ENCODE results near the gene CDKN2B-AS1. TPM values are rescaled to one million over a fixed set of nuclear protein-coding genes. Genes with fewer than 3 reads are reported as not detected.
"Not testable (repeated sequence)": the region's sequence is repeated elsewhere in the genome, so short reads cannot be mapped to it uniquely, and the experiment has no call there.

CDKN2B-AS1 gene
- total RNA-seq (1 to 10 TPM; 3.0 to 3.5 TPM), polyA plus RNA-seq (ENCODE audit: insufficient read depth, low read depth, low replicate concordance) (2.2 TPM)
- long read RNA-seq, donor 1: 0 reads
- long read RNA-seq, donor 2: 0 reads

DNA sequence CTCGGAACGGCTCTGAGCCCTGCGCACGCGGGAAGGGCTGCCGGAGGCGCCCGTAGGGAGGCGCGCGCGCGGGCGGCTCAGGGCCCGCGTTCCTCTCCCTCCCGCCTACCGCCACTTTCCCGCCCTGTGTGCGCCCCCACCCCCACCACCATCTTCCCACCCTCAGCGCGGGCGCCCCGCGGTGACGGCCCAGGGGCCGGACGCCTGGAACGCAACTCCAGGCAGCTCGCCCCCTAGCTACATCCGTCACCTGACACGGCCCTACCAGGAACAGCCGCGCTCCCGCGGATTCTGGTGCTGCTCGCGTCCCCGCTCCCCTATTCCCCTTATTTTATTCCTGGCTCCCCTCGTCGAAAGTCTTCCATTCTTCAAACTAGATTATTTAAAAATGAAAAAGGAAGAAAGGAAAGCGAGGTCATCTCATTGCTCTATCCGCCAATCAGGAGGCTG is at the start of gene CDKN2B-AS1:
Gene CDKN2B-AS1, plus strand, starts transcription at position 236 of the 450 bp plus-strand sequence.
- H3K36me3 ChIP-seq (ENCODE audit: low read depth, missing control alignments): no peaks in the 10 kb centered on the region
- intact Hi-C loops (cut with DNase I; ENCODE audit: low total_unique reads): no loop called here
- no peaks in the 10 kb centered on the region for H3K27me3 ChIP-seq
- peak; percentile 78 for DNase-seq
- TF ChIP-seq, protein P1, sequence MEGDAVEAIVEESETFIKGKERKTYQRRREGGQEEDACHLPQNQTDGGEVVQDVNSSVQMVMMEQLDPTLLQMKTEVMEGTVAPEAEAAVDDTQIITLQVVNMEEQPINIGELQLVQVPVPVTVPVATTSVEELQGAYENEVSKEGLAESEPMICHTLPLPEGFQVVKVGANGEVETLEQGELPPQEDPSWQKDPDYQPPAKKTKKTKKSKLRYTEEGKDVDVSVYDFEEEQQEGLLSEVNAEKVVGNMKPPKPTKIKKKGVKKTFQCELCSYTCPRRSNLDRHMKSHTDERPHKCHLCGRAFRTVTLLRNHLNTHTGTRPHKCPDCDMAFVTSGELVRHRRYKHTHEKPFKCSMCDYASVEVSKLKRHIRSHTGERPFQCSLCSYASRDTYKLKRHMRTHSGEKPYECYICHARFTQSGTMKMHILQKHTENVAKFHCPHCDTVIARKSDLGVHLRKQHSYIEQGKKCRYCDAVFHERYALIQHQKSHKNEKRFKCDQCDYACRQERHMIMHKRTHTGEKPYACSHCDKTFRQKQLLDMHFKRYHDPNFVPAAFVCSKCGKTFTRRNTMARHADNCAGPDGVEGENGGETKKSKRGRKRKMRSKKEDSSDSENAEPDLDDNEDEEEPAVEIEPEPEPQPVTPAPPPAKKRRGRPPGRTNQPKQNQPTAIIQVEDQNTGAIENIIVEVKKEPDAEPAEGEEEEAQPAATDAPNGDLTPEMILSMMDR (IDR thresholded peaks at IDR 0.05): no peak
- no peak for TF ChIP-seq POLR2A (IDR thresholded peaks at IDR 0.05)
- H3K4me3 ChIP-seq: peak within 1 kb of the TSS; percentile 77 to 82
- H3K27ac ChIP-seq: peak within 1 kb of the TSS; percentile 61 to 89
- WGBS, 2 donors: 1% methylated on average over 30 to 43 of the region's 43 CpGs
- peaks cover 8% of the 10 kb centered on the region for H3K4me1 ChIP-seq
- H3K9me3 ChIP-seq: no peaks in the 10 kb centered on the region

DNA sequence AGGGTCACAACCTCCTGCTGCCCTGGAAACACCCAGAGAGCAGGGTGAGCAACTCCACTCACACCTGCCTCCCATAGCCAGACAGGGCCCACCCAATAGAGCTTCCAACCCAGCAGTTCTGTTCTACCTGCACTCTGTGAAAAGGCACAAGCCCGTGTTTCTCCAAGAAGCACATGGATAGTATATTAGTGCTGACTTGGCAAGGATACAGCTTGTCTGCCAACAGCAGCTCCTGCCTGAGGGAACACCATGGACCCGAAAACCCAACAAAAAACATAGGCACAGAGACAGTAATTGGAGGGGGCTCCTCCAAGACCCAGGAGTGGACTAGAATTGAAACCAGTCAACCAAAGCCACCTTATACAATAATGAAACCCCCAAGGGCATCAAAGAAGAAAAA is 49.0 kb upstream of the CDKN2B-AS1 start:
- Histone ChIP-seq H3K27ac (no peak overlapping the region), H3K27me3 (no peaks in the 10 kb centered on the region), H3K36me3 (ENCODE audit: low read depth, missing control alignments) (no peaks in the 10 kb centered on the region), H3K9me3 (no peaks in the 10 kb centered on the region), H3K4me3 (no peak overlapping the region), H3K4me1 (no peaks in the 10 kb centered on the region)
- no peak for DNase-seq
- 81 to 98% methylated on average over 2 of the region's 2 CpGs for WGBS, 2 donors
- TF ChIP-seq, protein P1 (IDR thresholded peaks at IDR 0.05): no peak
- TF ChIP-seq POLR2A (IDR thresholded peaks at IDR 0.05): no peak
- intact Hi-C loops (cut with DNase I; ENCODE audit: low total_unique reads): no loop called here

DNA sequence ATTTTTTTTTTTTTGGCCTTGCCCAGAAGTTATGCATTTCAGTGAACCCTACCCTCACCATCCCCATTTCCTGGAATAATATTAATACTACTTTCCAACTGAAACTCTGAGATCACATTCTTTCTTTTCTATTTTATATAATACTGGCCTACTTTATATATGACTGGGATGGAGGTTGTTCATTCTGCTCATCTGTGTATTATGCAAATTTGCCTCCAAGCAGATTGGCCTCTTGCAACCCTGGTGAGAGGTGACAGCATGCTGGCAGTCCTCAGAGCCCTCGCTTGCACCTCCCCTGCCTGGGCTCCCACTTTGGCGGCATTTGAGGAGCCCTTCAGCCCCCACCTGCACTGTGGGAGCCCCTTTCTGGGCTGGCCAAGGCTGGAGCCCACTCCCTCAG is 35.8 kb upstream of the CDKN2B-AS1 start:
- Histone ChIP-seq H3K27ac (no peak overlapping the region), H3K4me3 (peak overlapping the region; percentile 12 to 39), H3K4me1 (no peaks in the 10 kb centered on the region), H3K27me3 (no peaks in the 10 kb centered on the region), H3K9me3 (no peaks in the 10 kb centered on the region), H3K36me3 (ENCODE audit: low read depth, missing control alignments) (no peaks in the 10 kb centered on the region)
- 54 to 72% methylated on average over 2 of the region's 2 CpGs for WGBS, 2 donors
- no peak for DNase-seq
- intact Hi-C loops (cut with DNase I; ENCODE audit: low total_unique reads): no loop called here
- TF ChIP-seq, protein P1 (IDR thresholded peaks at IDR 0.05): no peak
- TF ChIP-seq POLR2A (IDR thresholded peaks at IDR 0.05): no peak

DNA sequence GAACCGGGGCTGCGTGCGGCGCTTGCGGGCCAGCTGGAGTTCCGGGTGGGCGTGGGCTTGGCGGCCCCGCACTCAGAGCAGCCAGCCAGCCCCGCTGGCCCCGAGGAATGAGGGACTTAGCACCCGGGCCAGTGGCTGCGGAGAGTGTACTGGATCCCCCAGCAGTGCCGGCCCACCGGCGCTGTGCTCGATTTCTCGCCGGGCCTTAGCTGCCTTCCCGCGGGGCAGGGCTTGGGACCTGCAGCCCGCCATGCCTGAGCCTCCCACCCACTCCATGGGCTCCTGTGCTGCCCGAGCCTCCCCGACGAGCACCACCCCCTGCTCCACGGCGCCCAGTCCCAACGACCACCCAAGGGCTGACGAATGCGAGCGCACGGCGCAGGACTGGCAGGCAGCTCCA is 35.3 kb upstream of the CDKN2B-AS1 start:
- DNase-seq; H3K9me3 ChIP-seq; H3K27me3 ChIP-seq; intact Hi-C loops (cut with DNase I; ENCODE audit: low total_unique reads); H3K4me1 ChIP-seq; H3K36me3 ChIP-seq (ENCODE audit: low read depth, missing control alignments); H3K27ac ChIP-seq: not testable (repeated sequence)
- 61 to 77% methylated on average over 9 to 33 of the region's 33 CpGs for WGBS, 2 donors
- peak overlapping the region; percentile 12 to 39 for H3K4me3 ChIP-seq

DNA sequence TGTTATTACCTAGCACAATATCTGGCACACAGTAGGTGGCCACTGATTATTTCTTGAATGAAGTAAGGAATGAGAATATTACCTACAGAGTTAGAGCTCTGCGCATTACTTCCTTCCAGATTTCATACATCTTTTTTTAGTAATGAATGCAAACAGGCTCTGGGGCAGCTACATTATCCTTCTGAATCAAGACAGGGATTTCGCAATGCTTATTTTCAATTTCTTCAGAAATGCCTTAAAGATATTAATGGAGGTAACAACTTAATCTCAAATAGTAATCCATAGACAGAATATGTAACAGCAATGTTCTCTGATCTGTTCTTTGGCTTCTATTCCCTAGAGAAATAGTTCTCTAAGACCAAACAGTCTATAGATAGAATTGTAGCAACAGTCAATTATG is 33.0 kb upstream of the CDKN2B-AS1 start:
- TF ChIP-seq, protein P1 (IDR thresholded peaks at IDR 0.05): no peak
- no peak for TF ChIP-seq POLR2A (IDR thresholded peaks at IDR 0.05)
- H3K27me3 ChIP-seq: no peaks in the 10 kb centered on the region
- H3K27ac ChIP-seq: no peak overlapping the region
- H3K4me1 ChIP-seq: no peaks in the 10 kb centered on the region
- DNase-seq: no peak
- no peaks in the 10 kb centered on the region for H3K36me3 ChIP-seq (ENCODE audit: low read depth, missing control alignments)
- H3K9me3 ChIP-seq: no peaks in the 10 kb centered on the region
- WGBS, 2 donors: 77 to 88% methylated on average over 2 of the region's 2 CpGs
- H3K4me3 ChIP-seq: no peak overlapping the region
- intact Hi-C loops (cut with DNase I; ENCODE audit: low total_unique reads): no loop called here
